GM10248 (cell line): ENCODE data around the gene CCDC87.
"Not testable (repeated sequence)": the region's sequence is repeated elsewhere in the genome, so short reads cannot be mapped to it uniquely, and the experiment has no call there.

Experiments used
- CTCF ChIA-PET: fragments of 300-600 bp; sonication (Branson Sonifier 250); formaldehyde crosslinking; extraction: SDS; loops from one replicate; lab custom pipeline; 2021; ENCODE audit warnings: antibody characterized with exemption; lab: Yijun Ruan, JAX
- POLR2A ChIA-PET: fragments of 350-650 bp; sonication (Branson Sonifier 250); formaldehyde crosslinking; extraction: SDS; loops from one replicate; lab custom pipeline; 2020; ENCODE audit warnings: antibody characterized with exemption; lab: Yijun Ruan, JAX
- DNase-seq: peaks from one replicate; pipeline ENCODE4 v3.0.0; 2012; ENCODE audit errors: extremely low spot score
- TF ChIP-seq, protein P1 (sequence below): IDR thresholded peaks from 2 replicates; pipeline ENCODE4 v1.5.1; 2012; ENCODE audit warnings: mild to moderate bottlenecking, low read depth; ENCODE audit errors: extremely low read depth, missing control alignments, control extremely low read depth

CCDC87 gene, protein sequence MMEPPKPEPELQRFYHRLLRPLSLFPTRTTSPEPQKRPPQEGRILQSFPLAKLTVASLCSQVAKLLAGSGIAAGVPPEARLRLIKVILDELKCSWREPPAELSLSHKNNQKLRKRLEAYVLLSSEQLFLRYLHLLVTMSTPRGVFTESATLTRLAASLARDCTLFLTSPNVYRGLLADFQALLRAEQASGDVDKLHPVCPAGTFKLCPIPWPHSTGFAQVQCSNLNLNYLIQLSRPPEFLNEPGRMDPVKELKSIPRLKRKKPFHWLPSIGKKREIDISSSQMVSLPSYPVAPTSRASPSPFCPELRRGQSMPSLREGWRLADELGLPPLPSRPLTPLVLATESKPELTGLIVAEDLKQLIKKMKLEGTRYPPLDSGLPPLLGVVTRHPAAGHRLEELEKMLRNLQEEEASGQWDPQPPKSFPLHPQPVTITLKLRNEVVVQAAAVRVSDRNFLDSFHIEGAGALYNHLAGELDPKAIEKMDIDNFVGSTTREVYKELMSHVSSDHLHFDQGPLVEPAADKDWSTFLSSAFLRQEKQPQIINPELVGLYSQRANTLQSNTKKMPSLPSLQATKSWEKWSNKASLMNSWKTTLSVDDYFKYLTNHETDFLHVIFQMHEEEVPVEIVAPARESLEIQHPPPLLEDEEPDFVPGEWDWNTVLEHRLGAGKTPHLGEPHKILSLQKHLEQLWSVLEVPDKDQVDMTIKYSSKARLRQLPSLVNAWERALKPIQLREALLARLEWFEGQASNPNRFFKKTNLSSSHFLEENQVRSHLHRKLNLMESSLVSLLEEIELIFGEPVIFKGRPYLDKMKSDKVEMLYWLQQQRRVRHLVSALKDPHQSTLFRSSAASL

DNA sequence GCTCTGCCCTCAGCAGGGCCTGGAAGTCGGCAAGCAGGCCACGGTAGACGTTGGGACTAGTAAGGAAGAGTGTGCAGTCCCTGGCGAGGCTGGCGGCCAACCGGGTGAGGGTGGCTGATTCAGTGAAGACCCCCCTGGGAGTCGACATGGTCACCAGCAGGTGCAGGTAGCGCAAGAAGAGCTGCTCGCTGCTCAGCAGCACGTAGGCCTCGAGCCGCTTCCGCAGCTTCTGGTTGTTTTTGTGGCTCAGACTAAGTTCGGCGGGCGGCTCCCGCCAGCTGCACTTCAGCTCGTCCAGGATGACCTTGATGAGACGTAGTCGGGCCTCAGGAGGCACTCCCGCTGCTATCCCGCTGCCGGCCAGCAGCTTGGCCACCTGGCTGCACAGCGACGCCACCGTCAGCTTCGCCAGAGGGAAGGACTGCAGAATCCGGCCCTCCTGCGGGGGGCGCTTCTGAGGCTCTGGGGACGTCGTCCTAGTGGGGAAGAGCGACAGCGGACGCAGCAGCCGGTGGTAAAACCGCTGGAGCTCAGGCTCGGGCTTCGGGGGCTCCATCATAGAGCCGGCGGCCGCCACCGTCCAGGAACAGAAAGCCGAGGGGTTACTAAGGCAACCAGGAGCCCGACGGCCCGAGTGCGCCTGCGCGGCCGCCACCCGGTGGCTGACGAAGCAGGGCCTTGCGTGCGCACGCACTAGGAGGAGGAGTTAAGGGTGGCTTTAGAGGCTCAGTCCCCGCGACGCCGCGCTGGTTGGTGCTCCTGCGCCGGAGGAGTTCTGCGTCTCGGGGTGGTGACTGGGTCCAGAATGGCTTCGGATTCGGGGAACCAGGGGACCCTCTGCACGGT, at the start of gene CCDC87, which contains the start of gene CCS:
CCDC87 (minus strand) TSS at position 607 of the 846 bp plus-strand sequence; CDS start at position 559, 48 bp downstream.
CCS (plus strand) TSS at position 729 of the 846 bp plus-strand sequence; CDS start at position 806, 77 bp downstream.
- POLR2A ChIA-PET, result interaction anchor here (0.6 to 1.6 kb wide), 3 partner anchors 25 to 85 kb away, joined by 3 to 6 read pairs (median 3); partner anchors contain the start of gene RBM4B
- CTCF ChIA-PET, result interaction anchor here (1.0 to 2.4 kb wide), 16 partner anchors 12 to 725 kb away, joined by 3 to 10 read pairs (median 4); partner anchors contain the start of genes CTSF, DPP3, MRPL11 and RBM14
- DNase-seq, result peak; percentile 100
- TF ChIP-seq, protein P1, sequence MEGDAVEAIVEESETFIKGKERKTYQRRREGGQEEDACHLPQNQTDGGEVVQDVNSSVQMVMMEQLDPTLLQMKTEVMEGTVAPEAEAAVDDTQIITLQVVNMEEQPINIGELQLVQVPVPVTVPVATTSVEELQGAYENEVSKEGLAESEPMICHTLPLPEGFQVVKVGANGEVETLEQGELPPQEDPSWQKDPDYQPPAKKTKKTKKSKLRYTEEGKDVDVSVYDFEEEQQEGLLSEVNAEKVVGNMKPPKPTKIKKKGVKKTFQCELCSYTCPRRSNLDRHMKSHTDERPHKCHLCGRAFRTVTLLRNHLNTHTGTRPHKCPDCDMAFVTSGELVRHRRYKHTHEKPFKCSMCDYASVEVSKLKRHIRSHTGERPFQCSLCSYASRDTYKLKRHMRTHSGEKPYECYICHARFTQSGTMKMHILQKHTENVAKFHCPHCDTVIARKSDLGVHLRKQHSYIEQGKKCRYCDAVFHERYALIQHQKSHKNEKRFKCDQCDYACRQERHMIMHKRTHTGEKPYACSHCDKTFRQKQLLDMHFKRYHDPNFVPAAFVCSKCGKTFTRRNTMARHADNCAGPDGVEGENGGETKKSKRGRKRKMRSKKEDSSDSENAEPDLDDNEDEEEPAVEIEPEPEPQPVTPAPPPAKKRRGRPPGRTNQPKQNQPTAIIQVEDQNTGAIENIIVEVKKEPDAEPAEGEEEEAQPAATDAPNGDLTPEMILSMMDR, result peak; percentile 43

DNA sequence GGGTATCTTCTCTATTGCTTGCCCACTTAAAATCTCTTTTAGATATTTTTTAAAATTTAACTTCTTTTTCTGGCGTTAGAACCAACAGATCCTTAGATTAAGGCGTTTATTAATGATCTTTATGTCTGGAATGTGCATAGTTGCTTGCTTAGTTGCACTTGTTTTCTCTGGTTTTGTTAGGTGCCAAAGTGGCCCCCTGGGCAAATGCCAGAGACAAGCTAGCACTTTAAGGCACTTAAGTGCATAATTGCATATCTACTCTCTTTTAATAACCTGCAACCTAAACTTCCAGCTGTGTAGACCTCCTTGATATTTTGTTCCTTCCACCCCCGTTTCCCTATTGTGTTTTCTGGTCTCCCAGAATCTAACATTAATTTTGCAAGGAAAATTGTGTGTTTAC, 49.0 kb upstream of the CCDC87 start:
- CTCF ChIA-PET, result no interaction called here
- POLR2A ChIA-PET, result no interaction called here
- no peak for DNase-seq
- TF ChIP-seq, protein P1, result no peak

DNA sequence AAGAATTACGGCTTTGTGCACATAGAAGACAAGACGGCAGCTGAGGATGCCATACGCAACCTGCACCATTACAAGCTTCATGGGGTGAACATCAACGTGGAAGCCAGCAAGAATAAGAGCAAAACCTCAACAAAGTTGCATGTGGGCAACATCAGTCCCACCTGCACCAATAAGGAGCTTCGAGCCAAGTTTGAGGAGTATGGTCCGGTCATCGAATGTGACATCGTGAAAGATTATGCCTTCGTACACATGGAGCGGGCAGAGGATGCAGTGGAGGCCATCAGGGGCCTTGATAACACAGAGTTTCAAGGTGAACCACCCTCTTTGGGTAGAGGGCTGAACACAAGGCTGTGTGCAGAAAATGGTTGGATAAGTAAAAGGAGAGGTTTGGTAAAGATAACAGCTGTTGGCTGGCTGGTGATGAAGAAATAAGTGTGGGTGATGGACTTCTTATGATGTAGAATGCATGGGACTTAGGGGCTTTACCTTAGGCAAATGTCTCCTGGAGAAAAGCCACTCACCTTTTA, 47.0 kb upstream of the CCDC87 start:
- ChIA-PET CTCF (interaction anchor here (1.9 to 3.7 kb wide), 3 partner anchors 14 to 39 kb away, joined by 5 to 16 read pairs (median 9); no protein-coding TSS in a partner anchor), POLR2A (interaction anchor here (0.6 to 1.3 kb wide), 2 partner anchors 10 to 731 kb away, joined by 6 to 8 read pairs; no protein-coding TSS in a partner anchor)
- DNase-seq, result not testable (repeated sequence)

DNA sequence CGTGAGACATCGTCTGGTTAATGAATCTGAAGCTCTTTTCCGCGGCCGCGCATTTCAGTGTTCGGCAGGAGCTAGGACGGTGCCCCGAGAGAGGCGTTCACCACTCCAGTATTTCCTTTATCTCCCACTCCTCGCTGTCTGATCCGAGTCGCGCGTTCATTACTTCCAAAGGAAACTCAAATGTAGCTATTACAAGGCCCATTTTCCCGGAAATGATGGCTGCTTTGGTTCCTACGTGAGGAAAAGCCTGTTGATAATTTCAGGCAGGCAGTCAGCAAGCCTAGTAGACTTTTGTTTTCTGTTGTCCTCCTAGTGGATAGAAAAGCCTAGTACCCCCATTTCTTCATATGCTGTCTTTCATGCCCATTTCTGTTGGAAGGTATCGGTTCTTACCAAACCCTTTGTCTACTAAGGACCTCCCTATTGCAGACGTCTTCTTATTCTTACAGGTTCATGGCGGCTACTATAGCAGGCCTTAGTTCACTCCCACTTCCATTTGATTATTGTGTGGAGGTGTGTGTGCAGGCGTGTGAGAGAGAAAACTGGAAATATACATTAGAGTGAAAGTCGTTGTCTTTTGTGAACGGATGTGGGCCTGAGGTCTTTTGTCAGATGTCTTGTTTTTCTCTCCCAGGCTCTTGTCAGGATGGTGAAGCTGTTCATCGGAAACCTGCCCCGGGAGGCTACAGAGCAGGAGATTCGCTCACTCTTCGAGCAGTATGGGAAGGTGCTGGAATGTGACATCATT, 46.4 kb upstream of the CCDC87 start:
- ChIA-PET CTCF (interaction anchor here (0.9 to 3.7 kb wide), 11 partner anchors 7 to 251 kb away, joined by 3 to 22 read pairs (median 5); no protein-coding TSS in a partner anchor), POLR2A (interaction anchor here (0.6 to 3.5 kb wide), 9 partner anchors 9 to 731 kb away, joined by 5 to 68 read pairs (median 8); partner anchors contain the start of genes ACTN3, RBM14, RBM4B and ZDHHC24)
- no peak for DNase-seq
- TF ChIP-seq, protein P1, result no peak

DNA sequence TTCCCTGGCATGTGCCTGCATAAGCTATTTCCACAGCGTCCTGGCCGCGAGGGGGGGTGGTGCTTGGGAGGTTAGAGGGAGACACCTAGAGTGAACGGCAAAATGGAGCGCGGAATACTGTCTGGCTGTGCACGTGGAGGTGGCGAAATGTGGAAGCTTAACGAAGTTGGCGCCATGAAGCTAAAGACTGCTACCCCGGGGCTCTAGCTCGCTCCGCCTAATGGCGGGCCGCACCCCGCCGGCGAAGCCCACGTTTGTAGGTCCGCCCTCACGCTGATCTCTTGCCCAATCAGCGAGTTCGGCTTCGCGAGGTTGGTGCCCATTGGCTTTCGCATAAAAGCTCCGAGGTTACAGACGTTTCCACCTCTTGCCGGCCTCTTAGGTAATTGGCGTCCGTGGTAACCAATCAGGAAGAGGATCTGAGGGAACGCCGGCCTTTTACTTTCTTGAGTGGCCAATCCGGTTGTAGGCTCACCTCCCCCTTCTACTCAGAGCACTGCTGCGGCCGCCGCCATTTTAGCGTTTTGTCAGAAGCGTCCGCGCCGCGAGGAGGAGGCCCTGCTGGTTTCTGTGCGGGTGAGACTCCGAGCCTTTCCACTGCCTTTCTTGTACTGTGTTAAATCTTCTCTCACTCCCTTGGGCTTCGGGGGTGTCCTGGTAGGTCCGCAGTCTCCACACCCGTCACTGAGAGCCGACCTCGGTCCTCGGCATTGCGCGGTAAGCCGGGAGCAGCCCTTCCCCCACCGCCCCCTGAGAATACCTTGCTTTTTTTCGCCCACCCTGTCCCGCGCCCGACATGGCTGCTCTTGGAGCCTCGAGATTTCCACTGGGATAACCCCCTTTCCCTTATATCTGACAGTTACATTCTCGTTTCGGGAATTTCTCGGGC, 45.6 kb upstream of the CCDC87 start, which contains the start of gene RBM4:
RBM4 (plus strand) TSS at position 527 of the 889 bp plus-strand sequence. CDS start 1,009 bp downstream, outside the sequence.
- POLR2A ChIA-PET, result interaction anchor here (0.6 to 3.5 kb wide), 16 partner anchors 8 to 191 kb away, joined by 3 to 68 read pairs (median 6); partner anchors contain the start of genes ACTN3, PELI3, RBM14 and RBM4B
- TF ChIP-seq, protein P1, result no peak
- CTCF ChIA-PET, result interaction anchor here (0.9 to 3.7 kb wide), 18 partner anchors 8 to 250 kb away, joined by 3 to 22 read pairs (median 4); partner anchors contain the start of genes CCDC87, CCS and MRPL11
- DNase-seq, result peak; percentile 98
